GM12872 (cell line): ENCODE data around the gene IGFBP7.

Experiments
- TF ChIP-seq, protein P1 (sequence below): IDR thresholded peaks from 3 replicates; pipeline ENCODE4 v1.5.1; 2011; ENCODE audit warnings: low read depth, mild to moderate bottlenecking, low read length, moderate library complexity; ENCODE audit not compliant: insufficient read depth

The IGFBP7 gene

GRCh38 chr4:57146444-57146843 is 36.3 kb upstream of the IGFBP7 start:
- TF ChIP-seq, protein P1, sequence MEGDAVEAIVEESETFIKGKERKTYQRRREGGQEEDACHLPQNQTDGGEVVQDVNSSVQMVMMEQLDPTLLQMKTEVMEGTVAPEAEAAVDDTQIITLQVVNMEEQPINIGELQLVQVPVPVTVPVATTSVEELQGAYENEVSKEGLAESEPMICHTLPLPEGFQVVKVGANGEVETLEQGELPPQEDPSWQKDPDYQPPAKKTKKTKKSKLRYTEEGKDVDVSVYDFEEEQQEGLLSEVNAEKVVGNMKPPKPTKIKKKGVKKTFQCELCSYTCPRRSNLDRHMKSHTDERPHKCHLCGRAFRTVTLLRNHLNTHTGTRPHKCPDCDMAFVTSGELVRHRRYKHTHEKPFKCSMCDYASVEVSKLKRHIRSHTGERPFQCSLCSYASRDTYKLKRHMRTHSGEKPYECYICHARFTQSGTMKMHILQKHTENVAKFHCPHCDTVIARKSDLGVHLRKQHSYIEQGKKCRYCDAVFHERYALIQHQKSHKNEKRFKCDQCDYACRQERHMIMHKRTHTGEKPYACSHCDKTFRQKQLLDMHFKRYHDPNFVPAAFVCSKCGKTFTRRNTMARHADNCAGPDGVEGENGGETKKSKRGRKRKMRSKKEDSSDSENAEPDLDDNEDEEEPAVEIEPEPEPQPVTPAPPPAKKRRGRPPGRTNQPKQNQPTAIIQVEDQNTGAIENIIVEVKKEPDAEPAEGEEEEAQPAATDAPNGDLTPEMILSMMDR: no peak

GRCh38 chr4:57144466-57144865 is 34.3 kb upstream of the IGFBP7 start:
- TF ChIP-seq, protein P1: no peak

- TF ChIP-seq, protein P1: no peak
These were observed 29.6 kb upstream of the IGFBP7 start for GRCh38 chr4:57139783-57140182.

GRCh38 chr4:57137261-57137660 is 27.1 kb upstream of the IGFBP7 start:
- TF ChIP-seq, protein P1: no peak

GRCh38 chr4:57136281-57136680 is 26.1 kb upstream of the IGFBP7 start:
- TF ChIP-seq, protein P1: no peak

DNA sequence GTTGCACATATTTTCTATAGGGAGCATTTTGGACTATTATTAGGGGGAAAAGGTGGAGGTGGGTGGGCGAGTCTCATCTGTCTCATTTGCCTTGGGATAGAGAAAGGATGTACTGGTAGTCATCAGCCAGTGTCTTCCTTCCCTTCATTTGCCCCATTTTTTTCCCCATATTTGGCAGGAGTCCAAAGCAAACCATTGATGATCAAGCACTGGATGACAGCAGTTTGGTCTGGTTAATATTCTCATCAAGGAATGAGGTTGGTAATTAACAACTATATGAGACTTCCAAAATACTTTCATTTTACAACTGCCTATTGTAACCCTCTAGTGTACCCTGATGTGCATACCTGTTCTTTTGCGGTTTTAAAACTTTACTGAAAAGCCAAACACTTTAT is 22.6 kb upstream of the IGFBP7 start:
- TF ChIP-seq, protein P1: no peak

DNA sequence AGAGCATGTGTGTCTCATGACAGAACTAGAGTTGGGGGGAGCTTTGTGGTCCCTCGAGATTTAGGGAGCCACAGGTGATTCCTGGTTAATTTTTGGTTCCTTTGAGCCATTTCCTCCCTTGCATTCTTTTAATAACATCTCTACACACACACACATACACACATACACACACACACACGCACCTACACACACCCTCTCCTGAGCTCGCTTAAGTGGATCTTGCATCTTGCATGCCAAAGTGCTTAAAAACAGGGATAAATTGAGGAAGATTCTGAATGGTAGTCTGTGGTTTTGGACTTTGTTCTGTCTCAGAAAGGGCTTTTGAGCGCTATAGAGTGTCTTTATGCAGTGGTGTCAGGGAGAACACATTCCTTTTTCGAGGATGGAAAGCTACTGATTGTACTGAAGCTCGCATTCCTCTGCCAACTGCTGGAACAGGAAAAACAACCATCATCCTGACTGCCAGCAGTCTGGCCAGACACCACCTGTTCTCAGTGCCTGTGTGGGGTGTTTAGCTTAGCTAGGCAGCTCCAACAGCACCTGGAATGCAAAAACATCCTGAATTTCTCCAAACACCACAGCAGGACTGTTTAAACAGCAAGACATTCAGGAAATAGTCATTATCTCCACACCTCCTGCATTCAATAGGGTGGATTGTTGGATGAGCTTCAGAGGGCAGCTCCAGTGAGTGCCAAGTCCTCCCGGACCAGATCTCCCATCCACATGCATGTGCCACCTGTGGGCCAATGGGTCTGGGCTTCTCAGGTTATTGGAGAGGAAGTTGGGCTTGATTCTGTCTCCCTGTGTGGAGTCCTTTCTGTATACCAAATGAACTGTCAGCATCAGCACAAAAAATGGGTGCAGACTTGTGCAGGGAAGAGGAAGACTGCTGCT is 21.9 kb upstream of the IGFBP7 start:
- TF ChIP-seq, protein P1: no peak
